ENCODE data around the gene LSM3.
"Not testable (repeated sequence)": the region's sequence is repeated elsewhere in the genome, so short reads cannot be mapped to it uniquely, and the experiment has no call there.

The LSM3 gene

GRCh38 chr3:14224895-14225294 is 46.3 kb downstream of the LSM3 start:
- H2AK5ac ChIP-seq (ENCODE audit: low read depth, low read length) = no peak overlapping the region
- H3K4ac ChIP-seq (ENCODE audit: low read length) = no peak overlapping the region
- H3K9me3 ChIP-seq (replicated peaks in 1 of 2; ENCODE audit: control insufficient read depth in 2 of 2, insufficient read depth in 1 of 2, low read depth in 1 of 2, low read length in 2 of 2) = peaks cover 2 to 16% of the 10 kb centered on the region in 2 donors
- no peak overlapping the region for H3K14ac ChIP-seq (ENCODE audit: low read length)
- no peak overlapping the region for H2BK5ac ChIP-seq (ENCODE audit: low read length)
- H3K4me2 ChIP-seq (ENCODE audit: insufficient read depth, low read length, poor library complexity, severe bottlenecking) = no peak overlapping the region
- H3K79me1 ChIP-seq (ENCODE audit: low read depth, low read length) = peaks cover 2% of the 10 kb centered on the region
- no peak overlapping the region for H3K23ac ChIP-seq (ENCODE audit: low read depth, low read length, poor library complexity)
- no peaks in the 10 kb centered on the region for H3K27me3 ChIP-seq (ENCODE audit: control insufficient read depth in 3 of 3, insufficient read depth in 3 of 3, low read depth in 1 of 3, low read length in 3 of 3)
- peak overlapping the region; percentile 35 for H2AFZ ChIP-seq (ENCODE audit: low read length)
- H4K8ac ChIP-seq (ENCODE audit: low read depth, low read length) = no peak overlapping the region
- no peak overlapping the region for H3K27ac ChIP-seq (replicated peaks; ENCODE audit: low read length)
- WGBS, 2 donors (ENCODE audit: extremely low coverage in 2 of 2, insufficient read length in 2 of 2, insufficient replicate concordance in 1 of 2) = no CpG with 5 or more reads among the region's 6 CpGs
- no peak overlapping the region for H3K18ac ChIP-seq (ENCODE audit: low read length)
- H2BK12ac ChIP-seq (ENCODE audit: low read length) = no peak overlapping the region
- H3K36me3 ChIP-seq (replicated peaks in 1 of 2; ENCODE audit: control insufficient read depth in 2 of 2, insufficient read depth in 2 of 2, low read length in 2 of 2) = peaks cover 0 to 1% of the 10 kb centered on the region in 2 donors
- no peak overlapping the region for H4K91ac ChIP-seq (ENCODE audit: low read depth, low read length, poor library complexity)
- DNase-seq (ENCODE audit: low spot score) = no peak
- H2BK120ac ChIP-seq (ENCODE audit: low read depth, low read length) = no peak overlapping the region
- H3K4me3 ChIP-seq (ENCODE audit: low read length in 2 of 2) = no peak overlapping the region
- no peak overlapping the region for H3K9ac ChIP-seq (ENCODE audit: low read depth, low read length, poor library complexity)
- H3K4me1 ChIP-seq (ENCODE audit: control insufficient read depth in 2 of 2, insufficient read depth in 1 of 2, low read depth in 1 of 2, low read length in 2 of 2) = peaks cover 0 to 5% of the 10 kb centered on the region in 2 donors
- no peak overlapping the region for H2BK15ac ChIP-seq (ENCODE audit: low read length)

DNA sequence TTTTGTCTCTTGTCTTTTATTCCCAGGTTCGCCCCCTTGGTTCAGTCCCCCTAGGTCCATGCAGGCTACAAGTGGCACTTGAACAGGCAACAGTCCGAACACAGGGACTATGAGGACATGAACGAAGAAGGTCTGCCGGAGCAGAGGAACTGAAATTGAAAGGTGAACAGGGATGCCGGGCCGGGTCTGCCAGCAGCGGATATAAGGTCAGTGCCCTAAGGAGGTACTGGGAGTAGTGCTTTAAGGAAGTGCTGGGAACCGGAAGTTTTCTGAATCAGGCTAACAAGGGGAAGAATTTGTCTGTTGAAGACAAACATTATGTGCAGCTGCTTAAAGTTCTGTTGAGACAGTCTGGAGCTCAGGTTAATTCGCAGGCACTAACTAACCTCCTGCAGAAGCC is 46.8 kb downstream of the LSM3 start:
- Histone ChIP-seq H2AFZ (ENCODE audit: low read length) (no peak overlapping the region), H3K4me1 (ENCODE audit: control insufficient read depth in 2 of 2, insufficient read depth in 1 of 2, low read depth in 1 of 2, low read length in 2 of 2) (peaks cover 0 to 5% of the 10 kb centered on the region in 2 donors), H4K91ac (ENCODE audit: low read depth, low read length, poor library complexity) (no peak overlapping the region), H3K4me2 (ENCODE audit: insufficient read depth, low read length, poor library complexity, severe bottlenecking) (no peak overlapping the region), H3K27me3 (ENCODE audit: control insufficient read depth in 3 of 3, insufficient read depth in 3 of 3, low read depth in 1 of 3, low read length in 3 of 3) (no peaks in the 10 kb centered on the region), H3K9me3 (replicated peaks in 1 of 2; ENCODE audit: control insufficient read depth in 2 of 2, insufficient read depth in 1 of 2, low read depth in 1 of 2, low read length in 2 of 2) (peaks cover 2 to 13% of the 10 kb centered on the region in 2 donors), H3K79me1 (ENCODE audit: low read depth, low read length) (peaks cover 2% of the 10 kb centered on the region), H3K27ac (replicated peaks; ENCODE audit: low read length) (no peak overlapping the region), H4K8ac (ENCODE audit: low read depth, low read length) (no peak overlapping the region), H3K23ac (ENCODE audit: low read depth, low read length, poor library complexity) (no peak overlapping the region), H2AK5ac (ENCODE audit: low read depth, low read length) (no peak overlapping the region), H3K4me3 (ENCODE audit: low read length in 2 of 2) (no peak overlapping the region), H2BK120ac (ENCODE audit: low read depth, low read length) (no peak overlapping the region), H2BK15ac (ENCODE audit: low read length) (no peak overlapping the region), H3K36me3 (replicated peaks in 1 of 2; ENCODE audit: control insufficient read depth in 2 of 2, insufficient read depth in 2 of 2, low read length in 2 of 2) (peaks cover 0 to 1% of the 10 kb centered on the region in 2 donors), H3K18ac (ENCODE audit: low read length) (no peak overlapping the region), H3K9ac (ENCODE audit: low read depth, low read length, poor library complexity) (no peak overlapping the region), H3K4ac (ENCODE audit: low read length) (no peak overlapping the region), H2BK5ac (ENCODE audit: low read length) (no peak overlapping the region), H2BK12ac (ENCODE audit: low read length) (no peak overlapping the region), H3K14ac (ENCODE audit: low read length) (no peak overlapping the region)
- DNase-seq (ENCODE audit: low spot score) = no peak
- WGBS, 2 donors (ENCODE audit: extremely low coverage in 2 of 2, insufficient read length in 2 of 2, insufficient replicate concordance in 1 of 2) = no CpG with 5 or more reads among the region's 9 CpGs

GRCh38 chr3:14226351-14226750 is 47.7 kb downstream of the LSM3 start:
- H3K27ac ChIP-seq (replicated peaks; ENCODE audit: low read length); DNase-seq (ENCODE audit: low spot score): not testable (repeated sequence)
- WGBS, 2 donors (ENCODE audit: extremely low coverage in 2 of 2, insufficient read length in 2 of 2, insufficient replicate concordance in 1 of 2) = no CpG with 5 or more reads among the region's 3 CpGs

GRCh38 chr3:14227856-14228255 is 49.2 kb downstream of the LSM3 start:
- H3K9me3 ChIP-seq (replicated peaks in 1 of 2; ENCODE audit: control insufficient read depth in 2 of 2, insufficient read depth in 1 of 2, low read depth in 1 of 2, low read length in 2 of 2) = peaks cover 0 to under 1% of the 10 kb centered on the region in 2 donors
- H3K14ac ChIP-seq (ENCODE audit: low read length) = no peak overlapping the region
- H4K91ac ChIP-seq (ENCODE audit: low read depth, low read length, poor library complexity) = no peak overlapping the region
- H3K4me2 ChIP-seq (ENCODE audit: insufficient read depth, low read length, poor library complexity, severe bottlenecking) = no peak overlapping the region
- H3K4ac ChIP-seq (ENCODE audit: low read length) = no peak overlapping the region
- H2BK120ac ChIP-seq (ENCODE audit: low read depth, low read length) = no peak overlapping the region
- DNase-seq (ENCODE audit: low spot score) = no peak
- H2BK5ac ChIP-seq (ENCODE audit: low read length) = no peak overlapping the region
- no peak overlapping the region for H3K9ac ChIP-seq (ENCODE audit: low read depth, low read length, poor library complexity)
- H3K79me1 ChIP-seq (ENCODE audit: low read depth, low read length) = peaks cover 4% of the 10 kb centered on the region
- H3K4me3 ChIP-seq (ENCODE audit: low read length in 2 of 2) = no peak overlapping the region
- H2AFZ ChIP-seq (ENCODE audit: low read length) = no peak overlapping the region
- H3K27me3 ChIP-seq (ENCODE audit: control insufficient read depth in 3 of 3, insufficient read depth in 3 of 3, low read depth in 1 of 3, low read length in 3 of 3) = peaks cover 0 to 4% (median 0%) of the 10 kb centered on the region in 3 experiments
- no peak overlapping the region for H3K18ac ChIP-seq (ENCODE audit: low read length)
- no peak overlapping the region for H2BK15ac ChIP-seq (ENCODE audit: low read length)
- no peak overlapping the region for H3K27ac ChIP-seq (replicated peaks; ENCODE audit: low read length)
- WGBS, 2 donors (ENCODE audit: extremely low coverage in 2 of 2, insufficient read length in 2 of 2, insufficient replicate concordance in 1 of 2) = no CpG with 5 or more reads among the region's 1 CpG
- H3K23ac ChIP-seq (ENCODE audit: low read depth, low read length, poor library complexity) = no peak overlapping the region
- H2BK12ac ChIP-seq (ENCODE audit: low read length) = no peak overlapping the region
- no peak overlapping the region for H2AK5ac ChIP-seq (ENCODE audit: low read depth, low read length)
- no peak overlapping the region for H4K8ac ChIP-seq (ENCODE audit: low read depth, low read length)
- H3K36me3 ChIP-seq (replicated peaks in 1 of 2; ENCODE audit: control insufficient read depth in 2 of 2, insufficient read depth in 2 of 2, low read length in 2 of 2) = peaks cover 0 to 1% of the 10 kb centered on the region in 2 donors
- peaks cover 0 to 5% of the 10 kb centered on the region in 2 donors for H3K4me1 ChIP-seq (ENCODE audit: control insufficient read depth in 2 of 2, insufficient read depth in 1 of 2, low read depth in 1 of 2, low read length in 2 of 2)

More at GRCh38 chr3:14226351-14226750, 47.7 kb downstream of the LSM3 start:
- not testable (repeated sequence) for H2BK5ac ChIP-seq (ENCODE audit: low read length); H3K23ac ChIP-seq (ENCODE audit: low read depth, low read length, poor library complexity); H3K4me2 ChIP-seq (ENCODE audit: insufficient read depth, low read length, poor library complexity, severe bottlenecking); H2AK5ac ChIP-seq (ENCODE audit: low read depth, low read length); H3K14ac ChIP-seq (ENCODE audit: low read length); H3K9me3 ChIP-seq (replicated peaks in 1 of 2; ENCODE audit: control insufficient read depth in 2 of 2, insufficient read depth in 1 of 2, low read depth in 1 of 2, low read length in 2 of 2); H3K36me3 ChIP-seq (replicated peaks in 1 of 2; ENCODE audit: control insufficient read depth in 2 of 2, insufficient read depth in 2 of 2, low read length in 2 of 2); H3K27me3 ChIP-seq (ENCODE audit: control insufficient read depth in 3 of 3, insufficient read depth in 3 of 3, low read depth in 1 of 3, low read length in 3 of 3); H3K9ac ChIP-seq (ENCODE audit: low read depth, low read length, poor library complexity); H2BK15ac ChIP-seq (ENCODE audit: low read length); H3K79me1 ChIP-seq (ENCODE audit: low read depth, low read length); H3K4ac ChIP-seq (ENCODE audit: low read length); H3K18ac ChIP-seq (ENCODE audit: low read length); H2BK120ac ChIP-seq (ENCODE audit: low read depth, low read length); H2AFZ ChIP-seq (ENCODE audit: low read length); H3K4me1 ChIP-seq (ENCODE audit: control insufficient read depth in 2 of 2, insufficient read depth in 1 of 2, low read depth in 1 of 2, low read length in 2 of 2); H2BK12ac ChIP-seq (ENCODE audit: low read length); H4K8ac ChIP-seq (ENCODE audit: low read depth, low read length); H3K4me3 ChIP-seq (ENCODE audit: low read length in 2 of 2); H4K91ac ChIP-seq (ENCODE audit: low read depth, low read length, poor library complexity)
